Measurements from ENCODE around the gene UNG.

UNG gene

GRCh38 chr12:109097435-109098182, at the start of gene UNG:
Gene UNG, plus strand, starts transcription at chr12:109097597. Its CDS starts 83 bp downstream, at chr12:109097680.
- TF ChIP-seq EGR1 (IDR thresholded peaks at IDR 0.05), result no peak
- TF ChIP-seq TAF1 (IDR thresholded peaks at IDR 0.05; ENCODE audit: low read depth), result peak; percentile 61; the same call in 1 of the 2 replicates
- TF ChIP-seq RAD21 (IDR thresholded peaks at IDR 0.05; ENCODE audit: low read depth), result no peak
- peak; percentile 72 for TF ChIP-seq USF1 (IDR thresholded peaks at IDR 0.05)
- 0 out of 2 replicates have a peak, but pooled peaks have one; percentile 54 for TF ChIP-seq FOXM1 (IDR thresholded peaks at IDR 0.05; ENCODE audit: borderline replicate concordance, low read depth)
- TF ChIP-seq NFIC (IDR thresholded peaks at IDR 0.05), result no peak
- peak; percentile 98 for TF ChIP-seq MAX (IDR thresholded peaks at IDR 0.05)
- TF ChIP-seq YY1 (IDR thresholded peaks at IDR 0.05; ENCODE audit: low read depth), result peak; percentile 81; the same call in 1 of the 2 replicates
- 0 out of 2 replicates have a peak, but pooled peaks have one; percentile 20 for TF ChIP-seq CREB1 (IDR thresholded peaks at IDR 0.05; ENCODE audit: low read depth)
- TF ChIP-seq TCF12 (IDR thresholded peaks at IDR 0.05; ENCODE audit: low read depth), result no peak
- TF ChIP-seq CEBPB (IDR thresholded peaks at IDR 0.05), result no peak
- no peak for TF ChIP-seq ZBTB7A (IDR thresholded peaks at IDR 0.05; ENCODE audit: low read depth)

- TF ChIP-seq NFIC (IDR thresholded peaks at IDR 0.05), result no peak
- TF ChIP-seq REST (IDR thresholded peaks at IDR 0.05; ENCODE audit: low read depth), result no peak
- TF ChIP-seq EP300 (IDR thresholded peaks at IDR 0.05; ENCODE audit: borderline replicate concordance), result no peak
- TF ChIP-seq YY1 (IDR thresholded peaks at IDR 0.05; ENCODE audit: low read depth), result no peak
- no peak for TF ChIP-seq RAD21 (IDR thresholded peaks at IDR 0.05; ENCODE audit: low read depth)
- TF ChIP-seq CREB1 (IDR thresholded peaks at IDR 0.05; ENCODE audit: low read depth), result no peak
- TF ChIP-seq EGR1 (IDR thresholded peaks at IDR 0.05), result no peak
- no peak for TF ChIP-seq FOXM1 (IDR thresholded peaks at IDR 0.05; ENCODE audit: borderline replicate concordance, low read depth)
- TF ChIP-seq TCF12 (IDR thresholded peaks at IDR 0.05; ENCODE audit: low read depth), result no peak
Measured at GRCh38 chr12:109052097-109052413, 45.3 kb upstream of the UNG start.

- TF ChIP-seq NFIC (IDR thresholded peaks at IDR 0.05), result 0 out of 2 replicates have a peak, but pooled peaks have one; percentile 6
- TF ChIP-seq EP300 (IDR thresholded peaks at IDR 0.05; ENCODE audit: borderline replicate concordance), result peak; percentile 75
- peak; percentile 78 for TF ChIP-seq MAX (IDR thresholded peaks at IDR 0.05)
- peak; percentile 31 for TF ChIP-seq REST (IDR thresholded peaks at IDR 0.05; ENCODE audit: low read depth)
- TF ChIP-seq USF1 (IDR thresholded peaks at IDR 0.05), result peak; percentile 81
- no peak; the same call in 1 of the 2 replicates for TF ChIP-seq CEBPB (IDR thresholded peaks at IDR 0.05)
- TF ChIP-seq YY1 (IDR thresholded peaks at IDR 0.05; ENCODE audit: low read depth), result peak; percentile 76
- TF ChIP-seq ZBTB7A (IDR thresholded peaks at IDR 0.05; ENCODE audit: low read depth), result no peak; the same call in 1 of the 2 replicates
- no peak for TF ChIP-seq CREB1 (IDR thresholded peaks at IDR 0.05; ENCODE audit: low read depth)
- no peak for TF ChIP-seq RAD21 (IDR thresholded peaks at IDR 0.05; ENCODE audit: low read depth)
- TF ChIP-seq TEAD4 (IDR thresholded peaks at IDR 0.05), result no peak; the same call in 1 of the 2 replicates
- 0 out of 2 replicates have a peak, but pooled peaks have one; percentile 17 for TF ChIP-seq EGR1 (IDR thresholded peaks at IDR 0.05)
- TF ChIP-seq FOXM1 (IDR thresholded peaks at IDR 0.05; ENCODE audit: borderline replicate concordance, low read depth), result no peak
- peak; percentile 87 for TF ChIP-seq TCF12 (IDR thresholded peaks at IDR 0.05; ENCODE audit: low read depth)
- peak; percentile 84 for TF ChIP-seq TAF1 (IDR thresholded peaks at IDR 0.05; ENCODE audit: low read depth)
Measured at GRCh38 chr12:109052414-109053323, 44.7 kb upstream of the UNG start, which contains the start of gene USP30. Gene USP30, plus strand, starts transcription at chr12:109052576. Its CDS starts 103 bp downstream, at chr12:109052679.

GRCh38 chr12:109053382-109054123, 43.8 kb upstream of the UNG start:
- TF ChIP-seq ZBTB7A (IDR thresholded peaks at IDR 0.05; ENCODE audit: low read depth) (no peak), TAF1 (IDR thresholded peaks at IDR 0.05; ENCODE audit: low read depth) (no peak), EP300 (IDR thresholded peaks at IDR 0.05; ENCODE audit: borderline replicate concordance) (no peak), MAX (IDR thresholded peaks at IDR 0.05) (no peak), TEAD4 (IDR thresholded peaks at IDR 0.05) (no peak), CREB1 (IDR thresholded peaks at IDR 0.05; ENCODE audit: low read depth) (no peak), NFIC (IDR thresholded peaks at IDR 0.05) (no peak), EGR1 (IDR thresholded peaks at IDR 0.05) (no peak), USF1 (IDR thresholded peaks at IDR 0.05) (no peak), TCF12 (IDR thresholded peaks at IDR 0.05; ENCODE audit: low read depth) (no peak), REST (IDR thresholded peaks at IDR 0.05; ENCODE audit: low read depth) (no peak), RAD21 (IDR thresholded peaks at IDR 0.05; ENCODE audit: low read depth) (no peak), CEBPB (IDR thresholded peaks at IDR 0.05) (no peak), YY1 (IDR thresholded peaks at IDR 0.05; ENCODE audit: low read depth) (no peak)

Measured in Ishikawa (cell line).